K562 (cell line): ENCODE data around the gene APOO. TPM values are rescaled to one million over a fixed set of nuclear protein-coding genes. Genes with fewer than 3 reads are reported as not detected.

Source experiments
- ATAC-seq: fragments of 200-7000 bp; cut with Tn5 transposase; 3 replicates; pipeline ENCODE4 v1.9.1; 2020; ENCODE audit warnings: moderate library complexity
- BruUV-seq: library from RNA; stranded (reverse); fragments of 400-500 nt; replicated peaks from 2 replicates; lab custom pipeline; 2021; lab: Mats Ljungman, UMichigan
- CTCF ChIA-PET: fragments of 300-600 bp; formaldehyde crosslinking; extraction: SDS; loops from one replicate; lab custom pipeline; 2021; ENCODE audit warnings: low intra/inter-chr PET ratio; lab: Yijun Ruan, JAX
- POLR2A ChIA-PET: fragments of 300-600, 350-650 bp; sonication (Branson Sonifier 250); formaldehyde crosslinking; extraction: SDS; loops from one replicate; lab custom pipeline; 2021; ENCODE audit warnings: antibody characterized with exemption, inconsistent platforms; lab: Yijun Ruan, JAX
- DNase-seq, 4 experiments: peaks; one replicate each; pipeline versions ENCODE4 v3.0.0 to v3.0.0-alpha.2; 2011 to 2018; ENCODE audit warnings: low spot score in 3 of 4, mixed read lengths in 3 of 4; ENCODE audit errors: extremely low read depth in 1 of 4
- FAIRE-seq: peaks from 2 replicates; lab custom pipeline; 2011; peaks lifted over from hg19 to GRCh38; lab: Jason Lieb, UNC
- H2AFZ ChIP-seq: 2 replicates; pipeline ENCODE4 v1.6.0; 2011; ENCODE audit warnings: low read depth, low read length, control low read depth, inconsistent platforms
- H3K27ac ChIP-seq: fragments of 200-600 bp; 3 replicates; pipeline ENCODE4 v1.8.0; 2011; ENCODE audit warnings: low read depth, mild to moderate bottlenecking, control low read depth, inconsistent platforms, low read length, moderate library complexity, mixed read lengths; ENCODE audit errors: extremely low read depth
- H3K27me3 ChIP-seq, 2 experiments: fragments of 300-600 bp in 1 of 2; 2 replicates in 1 of 2; 3 replicates in 1 of 2; pipeline versions ENCODE4 v1.6.0 to v1.8.0; 2011; ENCODE audit warnings: inconsistent platforms in 2 of 2, low read length in 2 of 2, mild to moderate bottlenecking in 1 of 2, mixed read lengths in 1 of 2, moderate library complexity in 1 of 2; ENCODE audit not compliant: control insufficient read depth in 2 of 2, insufficient read depth in 2 of 2
- H3K36me3 ChIP-seq: fragments of 300-600 bp; 3 replicates; pipeline ENCODE4 v1.8.0; 2011; ENCODE audit warnings: mild to moderate bottlenecking, low read length, inconsistent platforms; ENCODE audit not compliant: control insufficient read depth, insufficient read depth
- H3K4me1 ChIP-seq, 2 experiments: fragments of 200-600 bp in 1 of 2; replicated peaks in 1 of 2; 2 replicates in 1 of 2; 3 replicates in 1 of 2; pipeline versions ENCODE4 v1.5.1 to v1.8.0; 2011; ENCODE audit warnings: inconsistent platforms in 2 of 2, low read length in 2 of 2, mild to moderate bottlenecking in 1 of 2, mixed read lengths in 1 of 2, moderate library complexity in 1 of 2; ENCODE audit not compliant: control insufficient read depth in 2 of 2, insufficient read depth in 2 of 2
- H3K4me2 ChIP-seq: 2 replicates; pipeline ENCODE4 v1.6.1; 2011; ENCODE audit warnings: low read length, control low read depth, inconsistent platforms, mixed read lengths; ENCODE audit not compliant: insufficient read depth
- H3K4me3 ChIP-seq: fragments of 200-600 bp; sonication (generic), shearing (Covaris generic); 2 replicates; pipeline ENCODE4 v1.5.1; 2016; ENCODE audit warnings: control low read depth, inconsistent platforms
- H3K79me2 ChIP-seq: fragments of 200-600 bp; 3 replicates; pipeline ENCODE4 v1.8.0; 2011; ENCODE audit warnings: low read length, inconsistent platforms; ENCODE audit not compliant: control insufficient read depth, insufficient read depth
- H3K9ac ChIP-seq, 2 experiments: 2 replicates each; pipeline versions ENCODE4 v1.6.0 to v1.6.1; 2011; ENCODE audit warnings: low read depth in 2 of 2, low read length in 2 of 2, control low read depth in 1 of 2, inconsistent platforms in 1 of 2, mild to moderate bottlenecking in 1 of 2, mixed read lengths in 1 of 2; ENCODE audit not compliant: insufficient read depth in 1 of 2
- H3K9me1 ChIP-seq: one replicate; pipeline ENCODE4 v1.6.0; 2011; ENCODE audit warnings: inconsistent platforms, mild to moderate bottlenecking, low read length, moderate library complexity; ENCODE audit not compliant: control insufficient read depth, insufficient read depth
- H3K9me3 ChIP-seq: replicated peaks from 2 replicates; pipeline ENCODE4 v1.5.1; 2011; ENCODE audit warnings: low read depth, low read length, inconsistent platforms; ENCODE audit not compliant: control insufficient read depth, insufficient read depth
- H4K20me1 ChIP-seq: replicated peaks from 2 replicates; pipeline ENCODE4 v1.6.1; 2011; ENCODE audit warnings: low read length, inconsistent platforms, mixed read lengths; ENCODE audit not compliant: control insufficient read depth, insufficient read depth
- CREB5 ChIP-seq: fragments of 250-450 bp; sonication (Bioruptor Pico); IDR thresholded peaks from 2 replicates; pipeline ENCODE4 v1.5.0; 2020; ENCODE audit warnings: mild to moderate bottlenecking
- DPF2 ChIP-seq: fragments of 450-650 bp; IDR thresholded peaks from 2 replicates; pipeline ENCODE4 v1.6.1; 2016
- IRF2 ChIP-seq: sonication (generic); formaldehyde crosslinking; IDR thresholded peaks from 2 replicates; pipeline ENCODE4 v1.8.1; 2022; ENCODE audit warnings: mild to moderate bottlenecking, missing genetic modification reagents
- LEF1 ChIP-seq: fragments of 450-650 bp; IDR thresholded peaks from 2 replicates; pipeline ENCODE4 v1.6.1; 2016; ENCODE audit warnings: mild to moderate bottlenecking
- PHF21A ChIP-seq: fragments of 450-650 bp; IDR thresholded peaks from 2 replicates; pipeline ENCODE4 v1.6.1; 2017; ENCODE audit warnings: low read depth, borderline replicate concordance
- TGIF2 ChIP-seq: sonication (generic); formaldehyde crosslinking; IDR thresholded peaks from 2 replicates; pipeline ENCODE4 v1.8.1; 2022; ENCODE audit warnings: mild to moderate bottlenecking, missing genetic modification reagents, moderate library complexity
- ZNF589 ChIP-seq: fragments of 200-800 bp; sonication (Bioruptor generic); IDR thresholded peaks from 2 replicates; pipeline ENCODE4 v1.6.1; 2016; ENCODE audit warnings: low read depth, missing genetic modification characterization, missing compliant biosample characterization
- whole genome bisulfite sequencing: fragments of 100-300 bp; shearing (Covaris generic); methylation state at CpG from one replicate; pipeline ENCODE4 v1.1.6; 2016; ENCODE audit warnings: low coverage, mixed read lengths; ENCODE audit not compliant: insufficient coverage; ENCODE audit errors: missing lambda C conversion rate; 5-methylcytosine and 5-hydroxymethylcytosine counted together
- in situ Hi-C: fragments of 300-500 bp; cut with MboI; formaldehyde crosslinking; loops from 4 replicates; pipeline ENCODE4 v1.15.0; 2018; ENCODE audit warnings: inconsistent platforms, mixed read lengths
- intact Hi-C: fragments of 100-400 bp; cut with micrococcal nuclease; formaldehyde crosslinking; loops from 2 replicates; pipeline ENCODE4 v1.14.2; 2022
- polyA plus RNA-seq, 8 experiments: library from polyadenylated mRNA; depleted of rRNA in 4 of 8; stranded (reverse) in 5 of 8; unstranded in 3 of 8; fragments of >200 nt; fragmentation: Nextera tagmentation in 2 of 8; fragmentation: Illumina TruSeq in 1 of 8; extraction: Ambion mirVana in 2 of 8; extraction: Trizol in 1 of 8; gene quantifications; 2 replicates each; pipeline versions ENCODE4 v1.2.1 to v1.2.3, GENCODE V29; 2011 to 2014; ENCODE audit warnings: inconsistent platforms in 1 of 8, missing spikeins in 1 of 8
- total RNA-seq, 7 experiments: library from RNA; depleted of rRNA in 6 of 7; stranded (reverse); fragments of >200 nt in 6 of 7; fragmentation: Illumina TruSeq in 2 of 7; extraction: Trizol in 2 of 7; gene quantifications; 2 replicates each; pipeline versions ENCODE4 v1.2.1 to v1.2.3, GENCODE V29; 2011 to 2021; ENCODE audit warnings: low replicate concordance in 1 of 7
- TF ChIP-seq, protein P1 (sequence below): fragments of 200-800 bp; sonication (Bioruptor generic); IDR thresholded peaks from 2 replicates; pipeline ENCODE4 v1.6.1; 2016; ENCODE audit warnings: missing genetic modification characterization, missing compliant biosample characterization
- TF ChIP-seq, protein P2 (sequence below): IDR thresholded peaks from 2 replicates; pipeline ENCODE4 v1.6.1; 2012; ENCODE audit warnings: low read depth, low read length, improper control_type of control experiment, borderline replicate concordance
- TF ChIP-seq, protein P3 (sequence below), 2 experiments: fragments of 450-650 bp; conservative IDR thresholded peaks; 2 replicates each; pipeline ENCODE4 v1.6.1; 2017; ENCODE audit warnings: mild to moderate bottlenecking in 2 of 2, moderate library complexity in 2 of 2
- TF ChIP-seq, protein P4 (sequence below): fragments of 450-650 bp; formaldehyde crosslinking; IDR thresholded peaks from 2 replicates; pipeline ENCODE4 v1.4.0; 2020; ENCODE audit warnings: mild to moderate bottlenecking, mixed read lengths

The APOO gene
- total and polyA plus RNA-seq, 9 of the 15 experiments (the other 6 are each of a cell fraction or from before 2014, with no cell fraction given): 37.3 to 76.4 (median 60.8) TPM

- FAIRE-seq: no peak
- intact Hi-C loops: no loop called here
- TF ChIP-seq LEF1: no peak
- no peak for TF ChIP-seq CREB5 (CRISPR knock-in tag)
- no peak for TF ChIP-seq DPF2
- no peak for TF ChIP-seq IRF2
- no peak for TF ChIP-seq ZNF589 (CRISPR knock-in tag)
- TF ChIP-seq, protein P1, sequence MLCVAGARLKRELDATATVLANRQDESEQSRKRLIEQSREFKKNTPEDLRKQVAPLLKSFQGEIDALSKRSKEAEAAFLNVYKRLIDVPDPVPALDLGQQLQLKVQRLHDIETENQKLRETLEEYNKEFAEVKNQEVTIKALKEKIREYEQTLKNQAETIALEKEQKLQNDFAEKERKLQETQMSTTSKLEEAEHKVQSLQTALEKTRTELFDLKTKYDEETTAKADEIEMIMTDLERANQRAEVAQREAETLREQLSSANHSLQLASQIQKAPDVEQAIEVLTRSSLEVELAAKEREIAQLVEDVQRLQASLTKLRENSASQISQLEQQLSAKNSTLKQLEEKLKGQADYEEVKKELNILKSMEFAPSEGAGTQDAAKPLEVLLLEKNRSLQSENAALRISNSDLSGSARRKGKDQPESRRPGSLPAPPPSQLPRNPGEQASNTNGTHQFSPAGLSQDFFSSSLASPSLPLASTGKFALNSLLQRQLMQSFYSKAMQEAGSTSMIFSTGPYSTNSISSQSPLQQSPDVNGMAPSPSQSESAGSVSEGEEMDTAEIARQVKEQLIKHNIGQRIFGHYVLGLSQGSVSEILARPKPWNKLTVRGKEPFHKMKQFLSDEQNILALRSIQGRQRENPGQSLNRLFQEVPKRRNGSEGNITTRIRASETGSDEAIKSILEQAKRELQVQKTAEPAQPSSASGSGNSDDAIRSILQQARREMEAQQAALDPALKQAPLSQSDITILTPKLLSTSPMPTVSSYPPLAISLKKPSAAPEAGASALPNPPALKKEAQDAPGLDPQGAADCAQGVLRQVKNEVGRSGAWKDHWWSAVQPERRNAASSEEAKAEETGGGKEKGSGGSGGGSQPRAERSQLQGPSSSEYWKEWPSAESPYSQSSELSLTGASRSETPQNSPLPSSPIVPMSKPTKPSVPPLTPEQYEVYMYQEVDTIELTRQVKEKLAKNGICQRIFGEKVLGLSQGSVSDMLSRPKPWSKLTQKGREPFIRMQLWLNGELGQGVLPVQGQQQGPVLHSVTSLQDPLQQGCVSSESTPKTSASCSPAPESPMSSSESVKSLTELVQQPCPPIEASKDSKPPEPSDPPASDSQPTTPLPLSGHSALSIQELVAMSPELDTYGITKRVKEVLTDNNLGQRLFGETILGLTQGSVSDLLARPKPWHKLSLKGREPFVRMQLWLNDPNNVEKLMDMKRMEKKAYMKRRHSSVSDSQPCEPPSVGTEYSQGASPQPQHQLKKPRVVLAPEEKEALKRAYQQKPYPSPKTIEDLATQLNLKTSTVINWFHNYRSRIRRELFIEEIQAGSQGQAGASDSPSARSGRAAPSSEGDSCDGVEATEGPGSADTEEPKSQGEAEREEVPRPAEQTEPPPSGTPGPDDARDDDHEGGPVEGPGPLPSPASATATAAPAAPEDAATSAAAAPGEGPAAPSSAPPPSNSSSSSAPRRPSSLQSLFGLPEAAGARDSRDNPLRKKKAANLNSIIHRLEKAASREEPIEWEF (CRISPR knock-in tag): no peak
- TF ChIP-seq, protein P2, sequence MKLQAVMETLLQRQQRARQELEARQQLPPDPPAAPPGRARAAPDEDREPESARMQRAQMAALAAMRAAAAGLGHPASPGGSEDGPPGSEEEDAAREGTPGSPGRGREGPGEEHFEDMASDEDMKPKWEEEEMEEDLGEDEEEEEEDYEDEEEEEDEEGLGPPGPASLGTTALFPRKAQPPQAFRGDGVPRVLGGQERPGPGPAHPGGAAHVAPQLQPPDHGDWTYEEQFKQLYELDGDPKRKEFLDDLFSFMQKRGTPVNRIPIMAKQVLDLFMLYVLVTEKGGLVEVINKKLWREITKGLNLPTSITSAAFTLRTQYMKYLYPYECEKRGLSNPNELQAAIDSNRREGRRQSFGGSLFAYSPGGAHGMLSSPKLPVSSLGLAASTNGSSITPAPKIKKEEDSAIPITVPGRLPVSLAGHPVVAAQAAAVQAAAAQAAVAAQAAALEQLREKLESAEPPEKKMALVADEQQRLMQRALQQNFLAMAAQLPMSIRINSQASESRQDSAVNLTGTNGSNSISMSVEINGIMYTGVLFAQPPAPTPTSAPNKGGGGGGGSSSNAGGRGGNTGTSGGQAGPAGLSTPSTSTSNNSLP: no peak
- TF ChIP-seq TGIF2 (CRISPR knock-in tag): no peak
- TF ChIP-seq, protein P3, sequence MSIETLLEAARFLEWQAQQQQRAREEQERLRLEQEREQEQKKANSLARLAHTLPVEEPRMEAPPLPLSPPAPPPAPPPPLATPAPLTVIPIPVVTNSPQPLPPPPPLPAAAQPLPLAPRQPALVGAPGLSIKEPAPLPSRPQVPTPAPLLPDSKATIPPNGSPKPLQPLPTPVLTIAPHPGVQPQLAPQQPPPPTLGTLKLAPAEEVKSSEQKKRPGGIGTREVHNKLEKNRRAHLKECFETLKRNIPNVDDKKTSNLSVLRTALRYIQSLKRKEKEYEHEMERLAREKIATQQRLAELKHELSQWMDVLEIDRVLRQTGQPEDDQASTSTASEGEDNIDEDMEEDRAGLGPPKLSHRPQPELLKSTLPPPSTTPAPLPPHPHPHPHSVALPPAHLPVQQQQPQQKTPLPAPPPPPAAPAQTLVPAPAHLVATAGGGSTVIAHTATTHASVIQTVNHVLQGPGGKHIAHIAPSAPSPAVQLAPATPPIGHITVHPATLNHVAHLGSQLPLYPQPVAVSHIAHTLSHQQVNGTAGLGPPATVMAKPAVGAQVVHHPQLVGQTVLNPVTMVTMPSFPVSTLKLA (conservative IDR thresholded peaks at IDR 0.05): no peak
- TF ChIP-seq, protein P4, sequence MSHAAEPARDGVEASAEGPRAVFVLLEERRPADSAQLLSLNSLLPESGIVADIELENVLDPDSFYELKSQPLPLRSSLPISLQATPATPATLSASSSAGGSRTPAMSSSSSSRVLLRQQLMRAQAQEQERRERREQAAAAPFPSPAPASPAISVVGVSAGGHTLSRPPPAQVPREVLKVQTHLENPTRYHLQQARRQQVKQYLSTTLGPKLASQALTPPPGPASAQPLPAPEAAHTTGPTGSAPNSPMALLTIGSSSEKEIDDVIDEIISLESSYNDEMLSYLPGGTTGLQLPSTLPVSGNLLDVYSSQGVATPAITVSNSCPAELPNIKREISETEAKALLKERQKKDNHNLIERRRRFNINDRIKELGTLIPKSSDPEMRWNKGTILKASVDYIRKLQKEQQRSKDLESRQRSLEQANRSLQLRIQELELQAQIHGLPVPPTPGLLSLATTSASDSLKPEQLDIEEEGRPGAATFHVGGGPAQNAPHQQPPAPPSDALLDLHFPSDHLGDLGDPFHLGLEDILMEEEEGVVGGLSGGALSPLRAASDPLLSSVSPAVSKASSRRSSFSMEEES (CRISPR knock-in tag): no peak
- TF ChIP-seq PHF21A: no peak
Measured at GRCh38 chrX:23851544-23851943, 56.2 kb downstream of the APOO start.

More at GRCh38 chrX:23851544-23851943, 56.2 kb downstream of the APOO start:
- CTCF ChIA-PET: no interaction called here
- H3K4me2 ChIP-seq: no peak overlapping the region
- no peaks in the 10 kb centered on the region for H3K79me2 ChIP-seq
- no peaks in the 10 kb centered on the region for H3K27me3 ChIP-seq
- H3K4me3 ChIP-seq: no peak overlapping the region
- in situ Hi-C loops: no loop called here
- POLR2A ChIA-PET: no interaction called here
- no peak for DNase-seq
- no peak for ATAC-seq
- H2AFZ ChIP-seq: no peak overlapping the region
- no peak overlapping the region for H3K27ac ChIP-seq
- H3K9me1 ChIP-seq: no peaks in the 10 kb centered on the region
- no peaks in the 10 kb centered on the region for H3K9me3 ChIP-seq
- no peaks in the 10 kb centered on the region for H4K20me1 ChIP-seq
- H3K36me3 ChIP-seq: no peaks in the 10 kb centered on the region
- 88% methylated on average over 2 of the region's 2 CpGs for WGBS
- BruUV-seq: no TSS peak
- no peak overlapping the region for H3K9ac ChIP-seq
- H3K4me1 ChIP-seq: peaks cover 0 to 2% of the 10 kb centered on the region in 2 experiments; a peak in 1 of 5 replicates
